NOMO-1 (cell line): ENCODE results near the gene SEMA5A.

ENCODE experiments used
- DNase-seq, 2 experiments: peaks; one replicate each; lab custom pipeline; 2025; ENCODE audit not compliant: unreplicated experiment in 2 of 2; lab: John Stamatoyannopoulos, UW

Gene SEMA5A

GRCh38 chr5:9186069-9186468, 359.8 kb downstream of the SEMA5A start:
- DNase-seq, result no peak

GRCh38 chr5:9183992-9184391, 361.9 kb downstream of the SEMA5A start:
- DNase-seq, result no peak

- DNase-seq, result no peak
Measured at GRCh38 chr5:9182899-9183695, 362.8 kb downstream of the SEMA5A start.

GRCh38 chr5:9176641-9177040, 369.2 kb downstream of the SEMA5A start:
- no peak for DNase-seq

- DNase-seq, result no peak
Measured at GRCh38 chr5:9174446-9174845, 371.4 kb downstream of the SEMA5A start.

DNA sequence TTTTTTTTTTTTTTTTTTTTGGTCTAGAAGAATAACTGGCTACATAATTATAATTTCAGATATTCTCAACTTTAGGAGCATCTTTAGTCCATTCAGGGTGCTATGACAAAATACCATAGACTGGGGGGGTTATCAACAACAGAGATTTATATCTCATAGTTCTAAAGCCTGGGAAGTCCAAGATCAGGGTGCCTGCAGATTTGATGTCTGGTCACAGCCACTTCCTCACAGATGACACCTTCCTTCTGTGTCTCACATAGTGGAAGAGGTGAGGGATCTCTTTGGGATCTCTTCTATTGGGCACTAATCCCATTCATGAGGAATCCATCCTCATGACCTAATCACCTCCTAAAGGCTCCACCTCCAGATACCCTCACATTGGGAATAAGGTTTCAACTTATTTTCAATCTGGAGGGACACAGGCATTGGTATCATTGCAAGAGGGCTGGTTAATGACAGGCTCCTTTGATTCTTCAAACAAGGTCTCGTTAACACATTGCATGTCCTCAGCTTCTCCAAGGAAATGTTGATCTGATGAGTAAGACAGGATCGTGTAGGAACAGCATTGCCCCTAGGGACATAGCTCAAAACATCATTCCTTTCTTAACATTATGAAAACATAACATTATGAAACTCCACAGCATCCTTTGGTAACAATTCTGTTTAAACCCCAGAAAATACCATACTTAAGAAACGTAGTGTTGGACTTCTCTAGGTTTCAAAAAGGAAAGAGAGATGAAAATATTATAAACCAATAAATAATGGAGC, 372.4 kb downstream of the SEMA5A start:
- DNase-seq, result no peak

DNA sequence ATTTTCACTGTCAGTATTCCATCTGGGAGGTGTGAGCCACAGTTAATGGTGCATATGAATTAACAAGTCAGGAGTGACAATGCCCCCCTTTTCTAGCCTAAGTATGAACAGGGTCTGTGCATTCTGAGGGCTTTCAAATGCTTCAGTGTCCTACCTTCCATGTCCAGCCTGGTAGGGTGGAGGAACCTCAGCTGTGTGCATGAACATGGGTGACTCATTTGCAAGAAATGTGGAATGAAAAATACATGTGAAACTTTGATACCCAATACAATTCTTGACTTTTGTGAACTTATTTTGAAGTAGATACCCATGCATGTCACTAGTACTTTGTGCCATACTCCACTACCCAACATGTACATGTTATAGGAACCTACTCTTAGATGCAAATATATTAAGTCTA, 375.8 kb downstream of the SEMA5A start:
- no peak for DNase-seq

GRCh38 chr5:9169557-9169902, 376.3 kb downstream of the SEMA5A start:
- DNase-seq, result no peak

DNA sequence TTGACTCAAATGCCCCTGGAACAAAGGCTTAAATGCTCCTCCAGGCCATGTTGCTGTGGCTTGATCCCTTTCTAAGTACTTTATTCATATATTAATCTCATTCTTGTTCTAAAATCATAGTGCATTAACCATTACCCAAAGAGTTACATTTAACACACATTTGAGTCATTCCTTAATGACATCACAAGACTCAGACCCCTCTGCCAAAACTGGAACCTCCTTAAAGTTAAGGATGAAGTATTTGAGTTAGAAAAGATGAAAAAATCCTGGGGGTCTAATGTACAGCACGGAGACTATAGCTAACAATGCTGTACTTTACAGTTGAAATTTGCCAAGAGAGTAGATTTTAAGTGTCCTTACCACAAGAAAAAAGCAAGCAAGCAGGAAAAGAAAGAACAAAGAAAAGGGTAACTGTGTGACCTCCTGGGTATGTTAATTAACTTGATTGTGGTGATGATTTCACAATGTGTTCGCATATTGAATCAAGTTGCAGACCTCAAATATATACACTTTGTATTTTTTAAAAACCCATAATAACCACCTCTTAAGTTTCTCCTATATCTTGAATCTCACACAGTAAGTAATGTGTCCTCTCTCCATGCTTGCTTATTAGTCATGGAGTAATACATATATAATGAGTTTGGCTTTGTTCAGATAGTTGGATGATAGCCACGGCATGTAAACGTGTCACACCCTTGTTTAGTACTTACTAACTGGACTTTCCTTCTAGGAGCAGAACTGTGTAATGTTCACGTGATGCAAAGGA, 376.9 kb downstream of the SEMA5A start:
- DNase-seq, result no peak

DNA sequence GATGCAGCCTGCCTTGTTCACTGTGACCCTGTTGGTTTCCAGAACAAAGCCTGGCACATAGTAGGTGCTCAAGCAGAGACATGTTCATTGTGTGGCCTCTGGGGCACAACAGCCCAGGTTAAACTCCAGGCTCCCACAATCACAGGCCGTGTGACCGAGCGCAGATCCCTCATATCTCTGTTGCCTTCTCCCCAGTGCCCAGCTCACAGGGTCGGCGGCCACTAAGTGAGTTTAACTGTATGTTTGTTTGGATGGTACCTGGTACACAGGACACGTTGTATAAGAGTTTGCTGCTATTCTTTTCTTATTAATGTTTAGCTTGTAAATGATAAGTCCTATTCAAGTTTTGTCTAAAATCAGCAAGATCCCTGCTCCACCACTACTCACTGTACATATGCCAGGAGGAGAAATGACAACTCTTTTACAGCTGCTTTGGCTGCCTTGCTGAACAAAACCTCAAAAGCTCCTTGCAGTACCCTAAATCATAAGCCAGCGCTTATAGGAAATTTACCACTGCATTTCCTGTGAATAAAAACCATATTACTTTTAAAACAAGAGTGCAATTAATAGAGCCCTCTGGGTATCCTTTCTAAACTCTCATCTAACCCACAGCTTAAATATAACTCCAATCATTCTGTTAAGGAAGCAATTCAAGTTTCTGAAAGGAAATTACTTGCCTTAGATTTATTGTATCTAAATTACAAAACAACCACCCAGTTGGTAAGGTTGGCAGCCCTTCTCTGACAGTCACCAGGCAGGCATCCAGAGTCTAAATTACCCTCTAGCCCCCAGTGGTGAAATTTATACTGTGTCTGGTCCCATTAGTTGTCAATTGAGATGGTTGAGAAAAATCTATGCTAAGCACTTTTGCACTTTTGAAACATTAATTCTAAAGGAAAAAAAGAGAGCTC, 379.4 kb downstream of the SEMA5A start:
- DNase-seq, result no peak

- DNase-seq, result no peak
Measured at GRCh38 chr5:9165546-9165945, 380.3 kb downstream of the SEMA5A start.

DNA sequence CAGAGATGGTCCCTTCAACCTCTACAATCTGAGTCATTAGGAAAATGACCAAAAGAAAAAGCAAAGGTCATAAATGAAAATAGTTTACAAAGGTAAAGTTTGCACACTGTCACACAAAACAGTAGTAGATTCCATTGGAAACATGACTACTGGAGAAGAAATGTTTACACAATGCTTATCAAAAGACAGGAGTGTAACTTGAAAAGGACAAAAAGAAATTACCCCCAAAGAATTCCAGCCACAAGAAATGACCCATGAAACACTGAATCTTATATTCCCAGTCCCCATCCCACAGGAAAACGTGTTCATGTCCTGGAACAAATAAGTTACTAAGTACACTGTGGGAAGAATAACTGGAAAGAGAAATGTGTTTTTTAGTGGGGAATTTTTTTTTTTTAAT, 385.1 kb downstream of the SEMA5A start:
- DNase-seq, result no peak

GRCh38 chr5:9157811-9158210, 388.1 kb downstream of the SEMA5A start:
- DNase-seq, result no peak

DNA sequence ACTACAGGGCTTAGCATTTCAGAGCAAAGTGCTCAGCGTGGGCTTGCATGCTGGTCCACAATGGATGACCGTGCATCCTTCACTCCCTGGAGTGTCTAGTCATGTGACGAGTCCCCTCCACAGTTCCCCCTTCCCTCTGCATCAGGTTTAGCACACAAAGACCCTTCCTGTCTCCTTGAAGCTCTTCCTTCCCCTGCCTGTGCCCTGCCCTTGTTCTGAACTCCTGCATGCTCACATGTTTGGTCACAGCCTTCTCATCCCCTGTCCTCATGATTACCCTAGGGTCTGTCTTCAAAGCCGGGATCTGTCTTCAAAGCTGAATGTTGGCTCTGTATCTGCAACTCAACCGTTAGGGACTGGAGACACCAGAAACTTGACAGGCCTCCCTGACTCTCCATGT, 388.9 kb downstream of the SEMA5A start:
- no peak for DNase-seq

GRCh38 chr5:9156282-9156681, 389.6 kb downstream of the SEMA5A start:
- no peak for DNase-seq

DNA sequence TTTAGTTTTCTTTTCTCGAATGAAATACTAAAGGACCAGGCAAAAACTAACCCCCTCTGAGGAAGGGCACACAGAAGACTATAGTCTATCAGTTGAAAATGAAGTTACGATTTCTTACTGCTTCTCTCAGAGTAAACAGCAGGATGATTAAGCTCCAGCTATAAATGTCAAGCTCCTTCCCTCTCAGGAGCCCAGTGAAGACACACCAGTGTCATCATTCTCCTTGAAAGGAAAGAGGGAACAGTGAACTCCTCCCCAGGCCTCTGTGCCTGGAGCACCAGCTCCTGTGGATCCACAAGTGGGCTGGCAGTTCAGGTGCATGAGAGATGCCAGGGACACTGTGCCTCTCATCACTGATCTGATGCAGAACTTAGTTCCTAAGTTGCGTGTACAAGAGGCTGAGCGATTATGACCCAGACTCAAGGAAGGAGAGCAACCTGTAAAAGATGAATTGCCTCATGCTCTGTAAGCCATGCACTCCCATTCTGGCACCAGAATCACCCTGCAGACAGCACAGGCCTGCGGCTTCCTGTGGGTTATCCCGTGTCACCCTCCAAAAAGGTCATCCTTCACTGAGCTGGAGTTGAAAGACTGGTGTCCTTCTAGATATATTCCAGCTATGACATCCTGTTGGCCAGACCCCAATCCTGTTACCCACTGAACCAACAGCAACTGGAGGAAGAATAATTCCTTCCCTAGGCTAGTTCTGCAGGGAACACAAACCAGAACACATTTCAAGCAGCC, 394.0 kb downstream of the SEMA5A start:
- no peak for DNase-seq

DNA sequence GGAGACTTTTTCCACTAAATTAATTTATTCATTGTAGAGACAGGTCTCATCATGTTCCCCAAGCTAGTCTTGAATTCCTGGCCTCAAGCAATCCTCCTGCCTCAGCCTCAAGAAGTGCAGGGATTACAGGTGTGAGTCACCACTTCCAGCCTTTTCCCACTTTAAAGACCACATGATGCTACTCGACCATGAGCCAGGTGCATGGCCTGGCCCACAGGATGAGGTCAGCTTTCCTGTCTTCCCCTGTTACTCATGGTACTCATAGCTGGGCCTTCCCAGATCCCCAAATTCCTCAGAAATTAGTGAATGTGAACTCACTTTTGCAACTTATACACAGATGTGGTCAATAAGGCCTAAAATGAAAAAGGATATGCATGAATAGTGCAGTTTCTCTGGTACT, 395.9 kb downstream of the SEMA5A start:
- no peak for DNase-seq

DNA sequence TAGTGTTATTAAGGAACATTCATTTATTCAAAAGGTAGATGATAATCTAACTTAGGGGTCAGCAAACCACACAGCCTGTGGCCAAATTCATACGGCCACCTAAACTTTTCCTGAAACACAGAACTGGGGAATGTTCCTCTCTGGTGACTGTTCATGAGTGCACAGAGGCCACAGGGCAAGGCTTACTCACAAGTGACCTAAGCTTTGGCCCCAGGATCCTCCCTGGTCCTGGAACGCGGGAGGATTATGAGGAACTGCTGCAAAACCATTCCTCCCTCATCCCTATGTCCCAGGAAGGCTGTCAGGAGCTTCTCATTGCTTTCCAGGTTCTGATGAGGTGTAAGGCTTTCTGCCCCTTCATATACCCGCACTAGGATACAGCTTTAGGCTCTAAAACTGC, 397.6 kb downstream of the SEMA5A start:
- DNase-seq, result no peak

DNA sequence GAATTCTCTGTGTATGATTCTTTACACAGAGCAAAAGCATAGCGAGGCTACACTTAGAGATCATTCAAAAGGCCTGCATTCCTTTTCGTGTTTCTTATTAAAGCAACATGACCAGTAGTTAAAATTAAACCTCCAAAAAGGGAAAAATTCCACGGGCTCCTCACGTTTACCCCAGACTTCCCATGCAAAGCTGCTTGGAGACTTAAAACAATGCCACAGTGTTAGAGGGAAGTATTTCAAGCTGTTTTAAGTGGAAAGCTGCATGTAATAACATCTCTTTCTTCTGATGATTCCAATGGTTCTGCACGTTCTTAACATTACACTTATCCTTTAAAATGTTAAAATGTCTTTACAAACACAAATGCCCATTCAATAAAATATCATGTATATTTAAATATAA, 405.2 kb downstream of the SEMA5A start:
- no peak for DNase-seq

DNA sequence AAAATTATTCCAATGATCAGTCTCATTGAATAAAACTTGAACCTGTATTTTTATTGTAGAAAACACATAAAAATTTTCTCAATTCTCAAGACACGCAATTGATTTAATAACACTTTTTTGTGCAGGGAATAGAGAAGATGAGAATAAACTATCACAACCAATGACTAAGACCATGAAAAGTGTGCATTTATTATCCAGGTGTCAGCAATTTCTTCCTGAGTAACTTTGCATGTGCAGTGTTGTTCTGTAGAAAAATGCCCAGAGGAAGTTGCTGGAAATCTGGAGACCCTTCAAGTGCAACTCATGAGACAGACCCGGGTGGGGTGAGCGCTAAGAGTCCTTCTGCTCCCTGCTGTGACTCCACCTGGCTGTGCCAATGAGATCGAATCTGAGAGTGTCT, 405.7 kb downstream of the SEMA5A start:
- DNase-seq, result no peak
